Fibroblast of lung (primary cell): Measurements from ENCODE around the gene ELMO1. TPM values are rescaled to one million over a fixed set of nuclear protein-coding genes. Genes with fewer than 3 reads are reported as not detected.
A peak's percentile ranks its signal among the peaks of the same experiment; 100 is the strongest.

Experiments used
- DNase-seq, 2 donors: peaks; one replicate each; pipeline versions ENCODE4 v3.0.0 to v3.0.0-alpha.2; 2010; ENCODE audit warnings: low read depth in 2 of 2
- H2AFZ ChIP-seq: 2 replicates; pipeline ENCODE4 v1.5.1; 2012; ENCODE audit warnings: low read length, control low read depth, inconsistent platforms
- H3K27ac ChIP-seq: 2 replicates; pipeline ENCODE4 v1.5.1; 2011; ENCODE audit warnings: low read length, control low read depth; ENCODE audit not compliant: insufficient read depth
- H3K27me3 ChIP-seq: 2 replicates; pipeline ENCODE4 v1.5.1; 2011; ENCODE audit warnings: mild to moderate bottlenecking, low read length; ENCODE audit not compliant: control insufficient read depth, insufficient read depth
- H3K36me3 ChIP-seq: 2 replicates; pipeline ENCODE4 v1.5.1; 2011; ENCODE audit warnings: low read length; ENCODE audit not compliant: control insufficient read depth, insufficient read depth
- H3K4me1 ChIP-seq: 2 replicates; pipeline ENCODE4 v1.5.1; 2011; ENCODE audit warnings: low read length; ENCODE audit not compliant: control insufficient read depth, insufficient read depth; ENCODE audit errors: extremely low read depth
- H3K4me2 ChIP-seq: 2 replicates; pipeline ENCODE4 v1.5.1; 2011; ENCODE audit warnings: low read length, control low read depth; ENCODE audit not compliant: insufficient read depth; ENCODE audit errors: extremely low read depth
- H3K4me3 ChIP-seq, 4 experiments: fragments of 200-600 bp in 1 of 4; sonication (generic) in 1 of 4; replicated peaks in 1 of 4; 2 replicates each; pipeline ENCODE4 v1.5.1; 2011 to 2016; ENCODE audit warnings: low read length in 4 of 4, low read depth in 3 of 4, mild to moderate bottlenecking in 3 of 4, control low read depth in 2 of 4, inconsistent platforms in 1 of 4, mixed read lengths in 1 of 4; ENCODE audit not compliant: insufficient read depth in 1 of 4; ENCODE audit errors: control extremely low read depth in 1 of 4
- H3K79me2 ChIP-seq: 2 replicates; pipeline ENCODE4 v1.5.1; 2012; ENCODE audit warnings: mild to moderate bottlenecking, low read length, inconsistent platforms; ENCODE audit not compliant: control insufficient read depth, insufficient read depth
- H3K9ac ChIP-seq: 2 replicates; pipeline ENCODE4 v1.5.1; 2011; ENCODE audit warnings: mild to moderate bottlenecking, low read length, control low read depth; ENCODE audit not compliant: insufficient read depth
- H3K9me3 ChIP-seq: 2 replicates; pipeline ENCODE4 v1.5.1; 2012; ENCODE audit warnings: low read depth, low read length; ENCODE audit not compliant: control insufficient read depth, insufficient read depth
- H4K20me1 ChIP-seq: 2 replicates; pipeline ENCODE4 v1.5.1; 2011; ENCODE audit warnings: low read length; ENCODE audit not compliant: control insufficient read depth, insufficient read depth; ENCODE audit errors: extremely low read depth
- EZH2 ChIP-seq: IDR thresholded peaks from 2 replicates; pipeline ENCODE4 v1.5.1; 2012; ENCODE audit warnings: low read length, control low read depth, mild to moderate bottlenecking; ENCODE audit errors: missing control alignments
- polyA plus RNA-seq, 2 donors: library from polyadenylated mRNA; depleted of rRNA in 1 of 2; stranded (reverse) in 1 of 2; unstranded in 1 of 2; fragments of >200 nt; gene quantifications; 2 replicates each; pipeline ENCODE4 v1.2.1, GENCODE V29; 2011 to 2012; ENCODE audit warnings: missing spikeins in 1 of 2
- total RNA-seq: library from RNA; depleted of rRNA; stranded (reverse); fragments of >200 nt; gene quantifications from 2 replicates; pipeline ENCODE4 v1.2.1, GENCODE V29; 2014
- TF ChIP-seq, protein P1 (sequence below), 2 donors: IDR thresholded peaks in 1 of 2; conservative IDR thresholded peaks in 1 of 2; 1 replicate in 1 of 2; 2 replicates in 1 of 2; pipeline ENCODE4 v1.5.1; 2011 to 2012; ENCODE audit warnings: low read length in 2 of 2, control low read depth in 1 of 2, inconsistent platforms in 1 of 2, low read depth in 1 of 2, mild to moderate bottlenecking in 1 of 2

ELMO1 gene
- total and polyA plus RNA-seq, 2 donors (not counting 1 experiment from before 2014, with no cell fraction given), result 0.50 TPM; not detected in 1

DNA sequence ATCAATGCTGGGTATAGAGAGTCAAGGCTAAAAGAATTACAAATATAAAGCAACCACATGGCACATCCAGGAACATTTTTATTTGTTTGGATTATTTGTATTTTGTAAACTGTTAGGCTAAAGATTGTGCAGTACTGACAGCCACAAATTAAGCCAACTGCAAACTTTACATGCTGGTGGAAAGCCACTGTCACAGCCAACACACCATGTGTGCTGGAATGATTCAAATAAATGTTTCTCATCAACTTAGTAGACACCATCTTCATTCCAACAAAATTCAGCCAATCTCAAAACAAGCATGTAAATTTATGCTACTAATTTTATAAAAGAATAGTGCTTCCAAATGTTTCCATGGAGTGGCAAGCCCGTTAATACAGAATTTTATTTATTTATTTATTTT lies 211.8 kb downstream of the ELMO1 start:
- H4K20me1 ChIP-seq, result no peaks in the 10 kb centered on the region
- H3K27ac ChIP-seq, result no peak overlapping the region
- DNase-seq, result no peak
- H3K4me3 ChIP-seq, result no peak overlapping the region
- no peak overlapping the region for H2AFZ ChIP-seq
- TF ChIP-seq EZH2, result no peak
- TF ChIP-seq, protein P1, sequence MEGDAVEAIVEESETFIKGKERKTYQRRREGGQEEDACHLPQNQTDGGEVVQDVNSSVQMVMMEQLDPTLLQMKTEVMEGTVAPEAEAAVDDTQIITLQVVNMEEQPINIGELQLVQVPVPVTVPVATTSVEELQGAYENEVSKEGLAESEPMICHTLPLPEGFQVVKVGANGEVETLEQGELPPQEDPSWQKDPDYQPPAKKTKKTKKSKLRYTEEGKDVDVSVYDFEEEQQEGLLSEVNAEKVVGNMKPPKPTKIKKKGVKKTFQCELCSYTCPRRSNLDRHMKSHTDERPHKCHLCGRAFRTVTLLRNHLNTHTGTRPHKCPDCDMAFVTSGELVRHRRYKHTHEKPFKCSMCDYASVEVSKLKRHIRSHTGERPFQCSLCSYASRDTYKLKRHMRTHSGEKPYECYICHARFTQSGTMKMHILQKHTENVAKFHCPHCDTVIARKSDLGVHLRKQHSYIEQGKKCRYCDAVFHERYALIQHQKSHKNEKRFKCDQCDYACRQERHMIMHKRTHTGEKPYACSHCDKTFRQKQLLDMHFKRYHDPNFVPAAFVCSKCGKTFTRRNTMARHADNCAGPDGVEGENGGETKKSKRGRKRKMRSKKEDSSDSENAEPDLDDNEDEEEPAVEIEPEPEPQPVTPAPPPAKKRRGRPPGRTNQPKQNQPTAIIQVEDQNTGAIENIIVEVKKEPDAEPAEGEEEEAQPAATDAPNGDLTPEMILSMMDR (conservative IDR thresholded peaks at IDR 0.05 in 1 of 2, IDR thresholded peaks at IDR 0.05 in 1 of 2; ENCODE audit: low read depth in 1 of 2, low read length in 2 of 2), result no peak
- no peak overlapping the region for H3K9ac ChIP-seq
- H3K4me2 ChIP-seq, result no peak overlapping the region
- no peaks in the 10 kb centered on the region for H3K27me3 ChIP-seq
- H3K4me1 ChIP-seq, result no peaks in the 10 kb centered on the region
- no peaks in the 10 kb centered on the region for H3K36me3 ChIP-seq
- H3K79me2 ChIP-seq, result no peaks in the 10 kb centered on the region
- no peaks in the 10 kb centered on the region for H3K9me3 ChIP-seq

DNA sequence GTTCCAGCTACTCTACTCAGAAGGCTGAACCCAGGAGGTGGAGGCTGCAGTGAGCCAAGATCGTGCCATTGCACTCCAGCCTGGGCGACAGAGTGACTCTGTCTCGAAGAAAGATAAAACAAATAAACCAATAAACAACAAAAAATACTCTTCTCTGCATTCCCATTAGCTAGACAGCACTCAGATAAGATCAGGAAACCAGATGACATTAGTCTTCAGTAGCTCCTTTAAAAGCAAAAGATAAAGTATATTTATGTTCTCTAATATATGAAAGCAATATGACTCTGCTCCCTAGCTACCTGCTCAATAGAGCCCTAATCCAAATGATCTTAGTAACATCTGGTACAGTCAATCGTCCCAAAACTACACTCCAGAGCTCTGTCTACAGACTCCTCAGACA lies 212.9 kb downstream of the ELMO1 start:
- H3K27ac ChIP-seq, result no peak overlapping the region
- H3K4me2 ChIP-seq, result no peak overlapping the region
- H3K36me3 ChIP-seq, result no peaks in the 10 kb centered on the region
- H3K9me3 ChIP-seq, result no peaks in the 10 kb centered on the region
- no peaks in the 10 kb centered on the region for H3K27me3 ChIP-seq
- no peaks in the 10 kb centered on the region for H3K4me1 ChIP-seq
- H2AFZ ChIP-seq, result no peak overlapping the region
- H3K79me2 ChIP-seq, result no peaks in the 10 kb centered on the region
- H3K9ac ChIP-seq, result no peak overlapping the region
- no peak for TF ChIP-seq EZH2
- TF ChIP-seq, protein P1 (conservative IDR thresholded peaks at IDR 0.05 in 1 of 2, IDR thresholded peaks at IDR 0.05 in 1 of 2; ENCODE audit: low read depth in 1 of 2, low read length in 2 of 2), result no peak
- H3K4me3 ChIP-seq, result no peak overlapping the region
- no peaks in the 10 kb centered on the region for H4K20me1 ChIP-seq
- no peak for DNase-seq

DNA sequence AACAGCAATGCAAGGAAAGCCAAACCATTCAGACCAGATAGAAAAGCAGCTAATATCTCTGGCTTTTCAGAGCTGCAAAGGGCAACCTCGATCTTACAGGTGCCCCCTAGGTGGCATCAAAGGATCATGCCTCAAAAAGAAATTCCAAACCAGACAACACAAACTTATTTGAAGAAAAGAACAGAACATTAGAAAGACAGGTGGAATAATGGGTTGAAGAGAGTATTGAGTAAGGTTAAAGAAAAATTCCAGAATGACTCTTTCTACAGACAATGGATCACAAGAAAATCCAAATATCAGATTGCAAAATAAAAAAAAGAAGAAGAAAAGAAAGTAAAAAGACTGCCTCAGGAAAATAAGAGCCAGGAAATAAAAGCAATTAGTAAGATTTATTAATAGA lies 213.7 kb downstream of the ELMO1 start:
- no peaks in the 10 kb centered on the region for H3K4me1 ChIP-seq
- no peak overlapping the region for H3K9ac ChIP-seq
- no peaks in the 10 kb centered on the region for H3K9me3 ChIP-seq
- H3K4me2 ChIP-seq, result no peak overlapping the region
- H3K36me3 ChIP-seq, result no peaks in the 10 kb centered on the region
- H3K79me2 ChIP-seq, result no peaks in the 10 kb centered on the region
- no peak overlapping the region for H3K27ac ChIP-seq
- peak in 1 of 2 donors; percentile 28 for DNase-seq
- no peaks in the 10 kb centered on the region for H3K27me3 ChIP-seq
- H2AFZ ChIP-seq, result no peak overlapping the region
- H3K4me3 ChIP-seq, result no peak overlapping the region
- H4K20me1 ChIP-seq, result no peaks in the 10 kb centered on the region
- TF ChIP-seq EZH2, result no peak
- TF ChIP-seq, protein P1 (conservative IDR thresholded peaks at IDR 0.05 in 1 of 2, IDR thresholded peaks at IDR 0.05 in 1 of 2; ENCODE audit: low read depth in 1 of 2, low read length in 2 of 2), result peak in 1 of 2 donors; percentile 46
